GM20431 (cell line): ENCODE measurements around the gene MAP3K14.

Source experiments
- in situ Hi-C: fragments of 300-500 bp; cut with MseI, MboI; formaldehyde crosslinking; loops from one replicate; pipeline ENCODE4 v1.15.0; 2020; ENCODE audit warnings: low sequenced_read_pairs; ENCODE audit not compliant: unreplicated experiment

The MAP3K14 gene

DNA sequence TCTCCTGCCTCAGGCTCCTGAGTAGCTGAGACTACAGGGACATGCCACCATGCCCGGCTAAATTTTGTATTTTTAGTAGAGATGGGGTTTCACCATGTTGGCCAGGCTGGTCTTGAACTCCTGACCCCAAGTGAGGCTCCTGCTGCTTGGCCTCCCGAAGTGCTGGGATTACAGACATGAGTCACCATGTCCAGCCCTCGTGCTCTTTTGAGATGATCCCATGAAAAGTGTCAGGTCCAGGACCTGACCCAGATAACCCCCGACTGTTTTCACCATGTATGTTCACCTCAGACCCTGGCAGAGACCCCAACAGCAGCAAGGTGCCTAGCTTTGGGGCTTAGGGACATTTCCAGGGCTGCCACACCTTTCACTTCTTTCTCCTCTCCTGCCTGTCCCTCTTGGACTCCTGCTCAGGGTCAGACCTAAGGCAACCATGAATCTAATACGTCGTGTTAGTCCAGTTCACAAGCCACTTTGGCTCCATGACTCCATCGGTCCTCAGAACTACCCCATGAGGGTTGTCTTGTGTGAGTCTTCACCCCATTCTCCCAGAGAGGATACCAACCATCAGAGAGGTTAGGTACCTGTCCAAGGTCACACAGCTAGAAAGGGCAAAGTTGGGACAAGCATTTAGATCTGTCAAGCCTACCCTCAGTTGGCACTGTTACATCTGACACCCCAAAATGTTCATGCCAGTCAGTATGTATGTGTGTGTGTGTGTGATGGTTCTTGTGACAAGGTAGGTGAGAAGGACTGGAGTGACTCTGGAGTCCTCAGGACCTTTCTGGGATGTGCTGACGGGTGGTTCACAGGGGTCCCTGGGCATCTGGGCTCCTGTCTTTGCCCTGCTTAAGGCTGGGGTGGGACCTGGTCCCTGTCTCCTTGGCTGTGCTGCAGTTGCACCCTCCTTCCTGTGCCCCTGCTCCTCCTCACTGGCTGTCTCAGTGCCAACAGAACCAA, 23.1 kb upstream of the MAP3K14 start:
- in situ Hi-C loops = no loop called here

DNA sequence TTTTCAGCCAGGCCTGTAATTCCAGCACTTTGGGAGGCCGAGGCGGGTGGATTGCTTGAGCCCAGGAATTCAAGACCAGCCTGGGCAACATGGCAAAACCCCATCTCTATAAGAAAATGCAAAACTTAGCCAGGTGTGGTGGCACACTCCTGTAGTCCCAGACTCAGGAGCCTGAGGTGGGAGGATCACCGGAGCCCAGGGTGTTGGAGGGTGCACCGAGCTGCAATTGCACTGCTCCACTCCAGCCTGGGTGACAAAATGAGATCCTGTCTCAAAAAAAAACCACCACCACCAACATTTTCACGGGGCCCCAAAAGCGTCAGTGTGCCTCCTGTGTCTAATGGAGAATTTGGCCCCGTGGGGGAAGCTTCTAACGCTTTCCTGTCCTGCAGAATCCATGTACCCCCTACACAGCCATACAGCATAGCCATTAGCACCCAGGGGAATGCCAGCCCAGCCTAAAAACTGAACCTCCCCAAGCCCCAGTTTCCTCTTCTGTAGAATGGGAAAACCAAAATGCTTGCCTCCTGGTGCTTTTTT, 22.2 kb upstream of the MAP3K14 start:
- in situ Hi-C loops = no loop called here

DNA sequence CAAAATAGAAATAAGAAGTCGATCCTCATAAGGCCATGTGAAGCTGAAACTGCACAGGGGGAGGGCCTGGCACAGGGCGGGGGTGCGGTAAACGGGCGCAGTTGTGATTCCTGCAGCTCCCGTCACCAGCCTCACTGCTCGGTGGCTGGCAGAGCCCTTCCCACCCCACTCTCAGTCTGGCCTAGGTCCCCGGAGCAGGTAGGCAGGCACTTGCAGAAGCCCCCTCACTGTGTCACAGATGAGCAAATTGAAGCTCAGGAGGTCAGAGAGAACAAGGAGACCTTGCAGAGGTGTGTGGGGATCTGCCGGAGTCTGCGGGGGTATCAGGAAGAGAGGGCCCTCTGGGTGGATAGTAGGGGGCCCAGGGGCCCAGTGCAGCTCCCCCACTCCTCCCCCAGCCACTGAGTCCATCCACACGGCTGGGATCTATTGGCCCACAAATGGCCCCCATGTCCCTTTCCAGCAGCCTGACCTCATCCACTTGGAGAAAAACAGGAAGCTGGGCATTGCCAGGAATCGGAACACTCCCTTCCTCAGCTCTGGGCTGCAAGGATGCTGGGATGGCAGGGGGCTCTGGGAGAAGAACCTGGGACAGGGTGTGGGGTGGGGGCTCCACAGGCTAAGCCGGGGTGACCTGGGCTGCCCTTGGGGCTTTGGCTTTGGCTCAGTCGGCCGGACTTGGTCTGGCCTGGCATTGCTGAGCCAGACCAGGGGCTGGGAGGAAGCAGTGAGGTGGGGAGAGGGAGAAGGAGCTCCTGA, 21.4 kb upstream of the MAP3K14 start:
- in situ Hi-C loops = no loop called here

DNA sequence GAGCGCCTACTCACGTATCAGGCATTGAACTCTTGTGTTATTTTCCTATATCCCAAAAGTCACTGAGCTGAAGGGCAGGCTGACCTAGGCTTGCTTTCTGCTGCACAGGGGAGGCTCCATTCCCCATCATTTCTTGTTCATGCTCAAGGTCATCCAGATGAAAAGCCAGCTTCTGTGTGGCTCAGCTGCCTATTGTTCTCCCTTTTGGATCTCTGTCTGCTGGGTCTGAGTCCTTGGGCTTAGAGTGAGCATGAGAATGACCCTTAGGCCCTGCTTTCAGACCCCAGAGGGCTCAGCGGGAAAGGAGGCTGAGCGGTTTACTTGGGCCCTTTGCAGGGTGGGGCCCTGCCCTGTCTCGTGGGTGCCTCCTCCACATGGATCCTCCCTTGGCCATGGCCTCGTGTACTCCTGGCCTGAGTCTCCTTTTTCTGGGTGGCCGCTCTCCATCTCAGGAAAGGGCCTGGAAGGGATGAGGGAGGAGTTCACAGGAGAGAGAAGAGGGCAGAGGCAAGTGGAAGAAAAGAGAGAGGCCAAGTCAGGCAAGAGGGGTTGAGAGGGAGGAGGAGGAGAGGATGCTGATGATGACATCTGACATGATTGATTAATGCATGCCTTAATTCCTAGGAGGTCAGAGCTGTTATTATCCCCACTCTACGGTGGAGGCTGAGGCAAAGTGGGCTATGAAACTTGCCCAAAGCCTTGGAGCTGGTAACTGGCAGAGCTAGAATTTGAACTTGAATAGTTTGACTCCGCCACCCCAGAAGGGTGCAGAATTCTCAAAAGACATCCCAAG, 19.8 kb upstream of the MAP3K14 start:
- in situ Hi-C loops = no loop called here

DNA sequence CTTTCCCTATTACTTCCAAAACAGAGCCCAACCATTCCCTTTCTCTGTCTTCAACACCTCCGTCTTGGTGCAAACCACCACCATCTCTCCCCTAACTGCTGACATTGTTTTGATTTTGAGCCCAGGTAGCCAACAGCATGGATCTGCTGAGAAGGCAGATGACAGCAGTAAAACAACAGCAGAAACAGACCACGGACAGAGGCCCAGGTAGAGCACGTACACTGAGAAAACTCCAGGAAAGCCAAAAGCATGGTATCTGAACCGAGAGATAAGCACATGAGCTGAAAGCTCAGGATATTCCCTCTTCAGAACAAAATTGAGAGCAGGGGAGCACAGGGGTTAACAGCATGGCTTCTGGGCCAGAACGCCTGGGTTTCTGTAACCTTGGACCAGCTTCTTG, 18.9 kb upstream of the MAP3K14 start:
- in situ Hi-C loops = no loop called here

DNA sequence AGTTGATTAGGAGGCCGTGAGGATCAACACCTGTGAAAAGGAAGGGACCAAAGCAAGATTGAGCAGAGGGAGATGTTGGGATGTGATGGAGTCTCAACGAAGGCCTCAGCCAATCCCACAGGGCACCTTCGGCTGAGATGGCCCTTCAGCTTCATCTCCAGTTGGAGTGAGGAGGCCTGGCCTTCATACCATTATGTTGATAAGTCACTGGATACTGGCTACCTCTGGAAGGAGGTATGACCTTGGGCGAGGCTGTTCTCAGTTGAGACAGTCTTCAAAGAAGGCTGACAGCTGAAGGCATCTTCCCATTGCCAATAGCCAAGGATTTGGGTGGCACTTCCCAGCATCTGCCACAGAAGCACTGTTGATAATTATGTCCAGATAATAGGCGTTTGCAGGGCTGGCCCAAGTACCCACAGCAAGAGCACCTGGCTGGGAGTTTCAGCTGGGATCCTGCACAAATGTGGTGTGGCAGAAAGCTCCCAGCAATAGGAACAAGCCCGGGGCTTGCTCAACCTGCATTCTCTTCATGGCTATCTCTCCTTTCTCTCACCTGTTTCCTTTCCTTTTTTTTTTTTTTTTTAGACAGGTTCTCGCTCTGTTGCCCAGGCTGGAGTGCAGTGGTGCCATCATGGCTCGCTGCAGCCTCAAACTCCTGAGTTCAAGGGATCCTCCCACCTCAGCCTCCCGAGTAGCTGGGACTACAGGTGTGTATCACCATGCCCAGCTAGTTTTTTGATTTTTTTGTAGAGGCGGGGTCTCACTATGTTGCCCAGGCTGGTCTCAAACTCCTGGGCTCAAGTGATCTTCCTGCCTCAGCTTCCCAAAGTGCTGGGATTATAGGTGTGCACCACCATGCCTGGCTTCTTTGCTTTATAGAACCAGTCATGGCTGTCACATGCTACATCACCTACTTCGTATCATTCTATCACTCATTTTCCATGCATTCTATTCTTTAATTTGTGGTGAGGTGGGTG, 18.2 kb upstream of the MAP3K14 start:
- in situ Hi-C loops = no loop called here

DNA sequence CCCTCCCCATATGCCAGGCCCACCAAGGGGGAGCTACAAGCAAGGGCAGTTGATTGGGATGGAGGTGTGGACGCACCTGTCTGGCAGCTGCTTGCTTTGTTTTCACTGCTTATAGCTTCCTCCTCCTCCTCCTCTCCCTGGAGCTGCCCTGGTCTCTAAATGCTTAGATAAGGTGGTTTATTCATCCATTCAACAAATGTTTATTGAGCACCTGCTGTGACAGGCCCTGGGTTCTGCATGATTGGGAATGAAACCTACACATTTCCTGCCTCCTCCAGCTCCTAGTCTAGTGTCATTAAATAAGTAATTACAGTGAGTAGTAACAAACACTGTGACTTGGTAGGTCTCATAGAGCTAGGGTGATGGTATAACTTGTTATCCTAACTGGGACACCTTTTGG, 17.4 kb upstream of the MAP3K14 start:
- in situ Hi-C loops = no loop called here

DNA sequence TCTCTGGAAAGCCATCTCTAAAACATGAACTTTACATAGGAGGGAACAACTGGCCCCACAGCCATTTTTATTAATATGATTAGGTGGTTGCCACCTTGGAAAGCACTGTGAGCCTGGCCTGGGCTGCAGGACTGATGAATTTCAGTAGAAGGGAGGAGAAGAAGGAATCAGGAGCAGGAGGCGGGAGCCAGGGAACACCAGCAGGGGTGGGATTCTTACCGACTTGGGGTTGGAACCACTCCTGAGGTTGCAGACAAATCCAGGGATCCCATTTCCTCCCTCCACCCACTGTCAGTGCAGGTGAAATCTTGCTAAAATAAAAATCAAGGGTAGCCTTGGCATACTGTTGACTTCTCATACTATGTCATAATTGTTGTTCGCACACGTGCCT, 16.9 kb upstream of the MAP3K14 start:
- in situ Hi-C loops = no loop called here

DNA sequence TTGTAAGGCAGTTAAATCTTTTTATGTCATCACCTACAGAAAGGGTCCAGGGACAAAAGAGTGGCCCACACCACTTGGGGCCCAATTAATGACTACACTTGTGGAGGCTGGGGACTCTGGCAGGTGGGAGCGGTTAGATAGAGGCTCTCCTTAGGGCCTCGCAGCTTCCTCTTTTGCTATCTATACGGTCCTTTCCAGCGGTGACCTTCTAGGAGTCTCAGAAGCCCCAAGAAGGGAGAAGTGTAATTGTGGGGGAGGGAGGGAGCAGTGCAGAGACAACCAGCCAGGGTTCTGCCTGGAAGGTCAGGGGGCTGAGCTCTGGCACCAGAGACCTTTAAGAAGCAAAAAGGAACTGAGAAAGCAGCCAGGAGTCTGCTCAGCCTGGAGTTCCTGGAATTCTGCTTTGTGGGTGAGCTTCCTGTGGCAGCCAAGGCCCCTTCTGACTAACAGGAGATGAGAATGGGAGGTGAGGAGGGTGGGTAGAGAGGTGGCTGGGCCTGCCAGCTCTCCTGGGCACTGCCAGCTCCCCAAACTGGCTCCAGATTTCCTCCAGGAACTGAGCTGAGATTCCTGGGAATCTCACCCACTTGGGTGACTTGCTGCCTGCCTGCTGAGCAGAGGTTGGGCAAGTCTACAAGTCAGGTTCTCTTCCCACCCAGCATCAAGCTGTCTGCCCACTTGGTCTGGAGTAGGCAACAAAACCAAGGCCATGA, 16.3 kb upstream of the MAP3K14 start:
- in situ Hi-C loops = no loop called here

DNA sequence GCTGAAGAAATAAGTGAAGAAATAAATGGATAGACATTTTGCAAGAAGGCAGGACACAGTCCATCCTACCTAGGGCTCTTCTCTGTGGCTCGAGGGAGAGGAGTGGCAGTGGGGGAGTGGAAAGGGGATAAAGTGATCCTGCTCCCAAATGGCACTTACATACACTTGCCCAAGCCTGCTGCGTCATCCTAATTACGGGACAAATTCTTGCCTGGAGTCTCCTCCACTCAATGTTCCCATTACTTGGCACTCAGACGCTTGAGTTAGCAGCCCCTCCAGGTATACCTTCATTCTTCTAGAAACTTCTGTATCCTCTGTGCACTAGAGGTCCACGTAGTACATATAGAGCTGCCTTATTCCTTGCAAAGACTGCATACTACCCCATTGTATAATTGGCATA, 15.7 kb upstream of the MAP3K14 start:
- in situ Hi-C loops = no loop called here

DNA sequence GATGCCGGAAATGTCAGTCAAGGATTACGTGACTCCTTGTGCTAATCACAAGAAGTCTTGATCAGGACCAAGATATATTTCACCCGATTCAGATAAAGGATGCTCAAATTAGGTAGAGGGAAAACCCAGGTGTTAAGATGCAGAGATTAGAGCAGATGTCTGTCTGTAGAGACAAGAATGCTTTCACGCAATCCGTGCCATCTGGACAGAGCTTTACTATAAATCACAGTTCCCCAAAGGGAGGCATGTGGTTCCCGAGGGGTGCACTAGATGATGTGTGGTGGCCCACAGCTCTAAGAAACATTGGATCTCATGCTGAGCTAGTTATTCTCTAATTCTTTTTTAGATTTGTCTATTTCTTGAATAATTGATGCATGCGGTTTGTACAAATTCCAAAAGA, 9.8 kb upstream of the MAP3K14 start:
- in situ Hi-C loops = no loop called here

DNA sequence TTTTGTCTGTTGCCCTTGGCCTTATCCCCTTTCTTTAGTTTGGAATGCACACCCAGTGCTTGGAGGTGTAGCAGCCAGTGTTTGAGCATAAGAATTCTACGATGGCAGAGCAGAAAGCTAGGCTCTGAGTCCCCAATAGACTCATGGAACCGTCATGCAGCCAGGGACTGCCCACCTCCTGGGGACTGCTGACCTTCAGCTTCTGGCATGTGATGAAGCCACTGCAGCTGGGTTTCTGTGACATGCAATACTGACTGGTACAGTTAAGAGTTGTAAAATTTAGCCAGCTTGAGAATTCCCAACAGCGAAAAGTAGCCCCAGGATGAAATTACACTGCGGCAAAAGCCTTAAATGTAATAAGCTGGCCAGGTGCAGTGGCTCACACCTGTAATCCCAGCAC, 9.0 kb upstream of the MAP3K14 start:
- in situ Hi-C loops = no loop called here

DNA sequence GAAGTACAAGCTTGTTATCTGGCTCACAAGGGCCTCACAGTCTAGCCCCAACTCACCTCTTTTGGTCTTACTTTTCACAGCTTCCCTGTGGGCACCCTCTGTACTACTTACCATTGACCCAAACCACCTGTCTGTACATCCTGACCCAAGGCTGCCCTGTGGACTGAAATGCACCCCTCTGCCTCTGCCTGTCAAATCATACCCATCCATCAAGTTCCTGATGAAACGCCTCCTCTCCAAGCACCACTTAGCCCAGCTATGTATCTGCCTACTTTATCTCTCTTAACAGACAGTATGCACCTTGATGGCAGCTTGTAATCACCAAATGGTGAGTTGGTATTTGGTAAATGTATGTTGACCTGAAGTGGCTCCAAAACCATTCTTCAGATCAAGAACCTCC, 7.5 kb upstream of the MAP3K14 start:
- in situ Hi-C loops = no loop called here

DNA sequence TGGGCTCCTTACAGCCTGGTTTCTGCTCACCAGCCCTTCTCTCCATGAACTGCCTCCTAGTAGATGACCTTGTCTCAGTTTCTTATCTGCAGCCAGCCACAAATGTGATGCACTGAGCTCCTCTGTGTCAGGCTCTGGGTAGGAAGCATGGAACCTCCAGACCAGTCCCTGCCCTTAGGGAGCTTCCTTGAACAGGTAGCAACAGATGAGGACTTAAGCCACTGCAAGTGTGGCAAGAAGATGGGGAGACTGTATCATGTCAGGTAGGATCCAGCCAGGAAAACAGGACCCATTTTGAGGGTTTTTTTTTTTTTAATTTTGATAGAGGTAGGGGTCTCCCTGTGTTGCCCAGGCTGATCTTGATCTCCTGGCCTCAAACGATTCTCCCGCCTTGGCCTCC, 5.3 kb upstream of the MAP3K14 start:
- in situ Hi-C loops = no loop called here

DNA sequence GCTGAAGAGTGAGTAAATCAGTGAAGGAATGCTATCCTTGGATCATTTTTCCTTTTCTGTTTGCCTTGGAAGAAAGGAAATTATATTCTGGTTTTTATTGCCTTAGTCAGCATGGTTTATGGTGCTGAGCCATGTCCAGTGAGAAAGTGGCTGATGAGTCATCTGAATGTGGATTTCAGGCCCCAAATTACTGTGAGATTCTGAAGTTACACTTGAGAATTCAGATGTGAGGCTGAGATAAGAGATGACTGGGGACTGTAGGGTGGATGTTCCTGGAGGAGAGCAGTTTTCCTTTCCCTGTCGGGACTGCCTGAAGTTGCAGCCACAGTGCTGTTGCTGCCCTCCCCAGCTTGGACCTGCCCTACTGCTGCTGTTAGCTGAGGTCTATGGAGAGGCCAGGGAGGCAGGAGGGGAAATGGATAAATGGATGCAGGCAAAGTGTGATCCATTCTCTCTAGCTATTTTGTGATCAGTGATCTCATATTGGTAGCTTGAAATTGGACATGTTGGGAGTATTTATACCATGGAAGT, 4.2 kb upstream of the MAP3K14 start:
- in situ Hi-C loops = no loop called here

DNA sequence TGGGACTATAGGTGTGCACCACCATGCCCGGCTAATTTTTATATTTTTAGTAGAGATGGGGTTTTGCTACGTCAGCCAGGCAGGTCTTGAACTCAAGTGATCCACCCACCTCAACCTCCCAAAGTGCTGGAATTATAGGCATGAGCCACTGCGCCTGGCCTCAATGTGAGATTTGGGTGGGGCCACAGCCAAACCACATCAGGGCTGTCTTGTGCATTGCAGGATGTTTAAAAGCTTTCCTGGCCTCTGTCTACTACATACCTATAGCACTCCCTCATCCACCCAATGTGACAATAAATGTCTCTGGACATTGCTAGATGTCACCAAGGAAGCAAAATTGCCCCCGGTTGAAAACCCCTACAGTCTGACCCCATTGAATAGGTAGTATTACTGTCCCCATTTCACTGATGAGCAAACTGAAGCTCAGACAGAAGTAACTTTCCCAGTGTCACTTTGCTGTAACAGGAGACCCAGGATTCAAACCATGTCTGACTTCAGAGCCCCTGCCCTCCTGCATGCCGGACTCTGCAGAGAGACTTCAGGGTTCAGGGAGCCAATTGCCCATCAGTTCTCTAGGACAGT, 3.6 kb upstream of the MAP3K14 start:
- in situ Hi-C loops = no loop called here

DNA sequence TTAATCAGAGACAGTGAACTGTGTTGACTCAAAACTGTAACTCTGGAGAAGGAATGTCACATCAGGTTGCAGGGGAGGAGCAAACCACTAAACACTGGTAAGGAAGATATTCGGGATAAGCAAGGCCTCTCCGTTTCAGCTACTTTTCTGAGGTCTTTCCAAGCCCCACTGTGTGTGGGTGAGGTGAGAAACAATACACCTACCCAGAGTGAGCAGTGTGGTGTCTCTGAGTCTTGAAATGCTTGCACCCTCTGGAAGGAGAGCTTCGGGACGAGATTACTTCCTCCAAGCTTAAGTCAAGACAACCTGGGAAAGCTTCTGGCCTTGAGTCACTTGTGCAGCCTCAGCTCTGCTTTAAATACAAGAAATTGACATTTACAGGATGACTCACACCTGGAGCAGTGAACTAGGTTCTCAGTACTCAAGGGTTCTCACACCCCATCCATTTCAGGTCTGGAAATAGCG, 2.5 kb upstream of the MAP3K14 start:
- in situ Hi-C loops = no loop called here
